SKM-1 (cell line): ENCODE measurements around the gene SART1.
"Not testable (repeated sequence)": the region's sequence is repeated elsewhere in the genome, so short reads cannot be mapped to it uniquely, and the experiment has no call there.

Experiments
- DNase-seq: peaks from one replicate; lab custom pipeline; 2025; ENCODE audit not compliant: unreplicated experiment; lab: John Stamatoyannopoulos, UW

The SART1 gene

DNA sequence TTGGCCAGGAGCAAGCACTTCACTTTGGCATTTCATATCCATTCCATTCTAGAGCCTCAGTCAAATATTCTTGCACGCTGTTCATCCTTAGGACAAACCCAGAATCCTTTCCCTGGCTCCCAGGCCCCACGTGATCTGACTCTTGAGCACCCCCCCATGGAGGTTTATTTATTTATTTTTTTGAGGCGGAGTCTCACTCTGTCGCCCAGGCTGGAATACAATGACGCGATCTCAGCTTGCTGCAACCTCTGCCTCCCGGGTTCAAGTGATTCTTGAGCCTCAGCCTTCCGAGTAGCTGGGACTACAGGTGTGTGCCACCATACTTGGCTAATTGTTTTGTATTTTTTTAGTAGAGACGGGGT is 29.0 kb upstream of the SART1 start:
- no peak for DNase-seq

DNA sequence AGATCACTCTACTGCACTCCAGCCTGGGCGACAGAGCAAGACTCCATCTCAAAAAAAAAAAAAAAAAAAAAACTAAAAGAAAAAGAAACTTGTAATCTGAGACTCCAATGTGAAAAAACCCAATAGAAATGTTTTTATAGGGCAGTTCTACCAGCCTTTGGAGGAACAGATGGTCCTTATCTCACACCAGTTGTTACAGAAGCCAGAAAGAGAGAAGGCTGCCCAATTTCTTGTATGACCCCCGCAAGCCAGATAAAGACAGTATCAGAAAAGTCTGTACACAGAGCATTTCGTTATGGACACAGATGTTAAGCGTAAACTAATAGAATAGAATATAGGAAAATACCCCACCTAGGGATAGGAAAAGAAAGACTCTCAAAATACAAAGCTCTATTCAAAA is 27.5 kb upstream of the SART1 start:
- no peak for DNase-seq

DNA sequence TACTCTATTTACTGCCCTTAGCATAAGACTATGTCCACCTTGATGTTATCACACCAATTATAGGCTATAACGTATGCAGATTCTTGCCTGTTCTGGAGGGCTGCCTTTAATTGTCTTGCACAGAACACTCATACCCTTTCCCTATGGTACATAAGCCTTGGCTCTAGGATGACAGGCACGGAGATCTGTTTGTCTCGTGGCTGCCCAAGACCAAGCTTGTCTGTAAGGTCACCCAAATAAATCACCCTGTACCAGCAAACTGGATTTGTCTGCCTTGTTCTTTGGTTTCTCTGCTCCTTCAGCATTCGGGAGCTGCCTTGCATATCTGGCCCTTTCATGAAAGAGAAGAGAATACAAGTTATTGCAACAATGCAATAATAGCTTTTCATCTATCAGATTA is 23.8 kb upstream of the SART1 start:
- DNase-seq: no peak

DNA sequence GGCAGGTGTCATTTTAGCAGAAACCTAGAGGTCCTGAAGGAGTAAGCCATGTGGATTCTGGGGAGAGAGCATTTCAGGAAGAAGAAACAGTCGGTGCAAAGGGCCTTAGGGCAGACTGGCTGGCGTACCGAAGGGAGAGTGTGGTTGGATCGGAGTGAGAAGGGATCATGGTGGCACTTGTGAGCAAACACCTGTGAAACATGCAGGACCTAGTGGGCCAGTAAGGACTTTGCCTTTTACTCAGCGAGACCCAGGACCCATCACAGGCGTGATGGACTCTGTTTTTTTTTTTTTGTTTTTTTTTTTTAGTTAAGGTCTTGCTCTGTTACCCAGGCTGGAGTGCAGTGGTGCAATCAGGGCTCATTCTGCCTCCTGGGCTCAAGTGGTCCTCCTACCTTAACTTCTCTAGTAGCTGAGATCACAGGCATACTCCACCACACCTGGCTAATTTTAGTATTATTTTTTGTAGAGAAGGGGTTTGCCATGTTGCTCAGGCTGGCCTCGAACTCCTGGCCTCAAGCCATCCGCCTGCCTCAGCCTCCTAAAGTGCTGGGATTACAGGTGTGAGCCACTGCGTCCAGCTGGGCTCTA is 19.7 kb upstream of the SART1 start:
- DNase-seq: no peak

DNA sequence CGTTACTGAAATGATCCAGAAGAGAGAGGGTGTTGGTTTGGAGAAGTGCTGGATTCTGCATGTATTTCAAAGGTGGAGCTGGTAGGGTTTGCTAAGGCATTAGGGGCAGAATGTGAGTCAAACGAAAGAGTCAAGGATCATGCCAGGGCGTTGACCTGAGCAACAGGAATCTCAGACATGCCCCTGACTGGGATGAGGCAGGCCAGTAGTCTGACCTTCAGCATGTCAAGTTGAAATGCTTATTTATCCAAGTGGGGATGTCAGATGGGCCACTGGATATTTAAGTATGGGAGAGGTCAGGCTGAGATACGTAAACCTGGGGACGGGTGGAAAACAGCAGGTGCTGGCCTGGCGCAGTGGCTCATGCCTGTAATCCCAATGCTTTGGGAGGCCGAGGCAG is 19.0 kb upstream of the SART1 start:
- DNase-seq: no peak

DNA sequence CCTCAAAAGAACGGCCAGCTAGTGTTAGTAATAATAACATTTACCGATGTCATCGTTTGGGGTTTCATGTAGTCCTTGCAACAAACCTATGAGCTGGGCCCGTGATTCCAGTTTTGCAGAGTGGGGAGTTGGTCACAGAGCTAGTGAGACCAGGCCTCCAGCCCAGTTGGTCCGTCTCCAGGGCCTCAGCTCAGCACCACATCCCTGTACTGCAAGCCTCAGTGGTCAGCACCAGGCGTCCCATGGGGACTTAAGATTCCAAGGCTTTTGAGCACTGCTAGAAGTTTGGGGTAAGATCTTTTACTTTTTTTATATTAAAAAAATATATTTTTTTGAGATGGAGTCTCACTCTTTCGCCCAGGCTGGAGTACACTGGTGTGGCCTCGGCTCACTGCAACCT is 17.3 kb upstream of the SART1 start:
- no peak for DNase-seq

DNA sequence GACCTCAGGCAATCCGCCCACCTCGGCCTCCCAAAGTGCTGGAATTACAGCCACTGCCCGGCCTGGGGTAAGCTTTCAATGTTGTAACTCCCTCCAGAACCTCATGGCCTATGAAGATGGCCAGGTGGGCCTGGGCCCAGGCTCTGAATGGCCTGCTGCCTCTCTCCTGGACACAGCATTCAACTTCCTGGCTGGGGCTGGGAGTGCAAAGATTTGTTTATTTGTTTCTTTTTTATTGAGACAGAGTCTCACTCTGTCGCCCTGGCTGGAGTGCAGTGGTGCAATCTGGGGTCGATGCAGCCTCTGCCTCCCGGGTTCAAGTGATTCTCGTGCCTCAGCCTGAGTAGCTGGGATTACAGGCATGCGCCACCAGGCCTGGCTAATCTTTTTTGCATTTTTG is 16.8 kb upstream of the SART1 start:
- no peak for DNase-seq

DNA sequence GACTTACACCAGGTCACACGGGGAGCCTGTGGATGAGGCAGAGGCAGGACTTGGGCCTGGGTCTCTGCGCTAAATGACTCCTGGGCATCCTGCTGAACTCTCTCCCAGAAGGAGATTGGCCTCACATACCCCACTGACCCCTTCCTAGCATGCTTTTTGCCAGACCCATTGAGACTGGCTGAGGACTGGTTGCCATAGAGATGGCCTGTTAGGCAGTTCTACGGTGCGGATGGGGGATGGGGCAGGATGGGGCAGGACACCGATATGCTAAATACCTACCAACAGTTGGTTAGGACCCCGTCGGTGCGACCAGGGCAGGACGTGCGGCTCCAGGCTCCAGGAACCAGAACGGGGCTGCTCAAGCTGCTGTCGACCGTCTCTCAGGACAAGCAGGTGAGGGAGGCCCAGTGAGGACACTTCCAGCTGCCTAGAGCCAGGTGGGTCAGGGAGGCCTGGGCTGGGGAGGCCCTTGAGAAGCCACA is 16.1 kb upstream of the SART1 start, which contains the start of gene TSGA10IP:
Gene TSGA10IP, plus strand, starts transcription at position 51 of the 482 bp plus-strand sequence. Its CDS starts 196 bp downstream, at position 247.
- DNase-seq: no peak

DNA sequence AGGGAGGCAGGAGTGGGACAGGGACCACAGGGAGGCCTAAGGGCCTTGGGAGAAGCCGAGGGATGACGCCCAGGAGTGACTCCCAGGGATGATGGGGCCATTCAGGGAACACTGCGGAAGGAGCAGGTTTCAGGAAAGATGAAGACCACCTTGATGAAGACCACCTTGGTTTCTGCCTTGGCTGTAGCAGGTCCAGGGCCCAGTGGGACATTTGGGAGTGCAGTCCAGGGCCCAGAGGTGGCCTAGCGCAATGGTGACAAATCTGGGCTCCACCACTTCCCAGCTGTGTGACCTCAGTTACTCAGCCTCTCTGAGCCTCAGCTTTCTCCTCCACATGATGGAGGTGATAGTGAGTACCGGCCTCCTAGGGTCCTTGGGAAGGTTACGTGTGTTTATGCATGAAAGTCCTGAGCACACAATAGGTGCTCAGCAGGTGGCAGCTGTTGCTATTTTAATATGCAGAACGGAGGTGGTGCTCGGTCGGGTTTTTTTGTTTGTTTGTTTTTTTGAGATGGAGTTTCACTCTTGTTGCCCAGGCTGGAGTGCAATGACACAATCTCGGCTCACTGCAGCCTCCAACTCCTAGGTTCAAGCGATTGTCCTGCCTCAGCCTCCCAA is 15.5 kb upstream of the SART1 start:
- DNase-seq: no peak

DNA sequence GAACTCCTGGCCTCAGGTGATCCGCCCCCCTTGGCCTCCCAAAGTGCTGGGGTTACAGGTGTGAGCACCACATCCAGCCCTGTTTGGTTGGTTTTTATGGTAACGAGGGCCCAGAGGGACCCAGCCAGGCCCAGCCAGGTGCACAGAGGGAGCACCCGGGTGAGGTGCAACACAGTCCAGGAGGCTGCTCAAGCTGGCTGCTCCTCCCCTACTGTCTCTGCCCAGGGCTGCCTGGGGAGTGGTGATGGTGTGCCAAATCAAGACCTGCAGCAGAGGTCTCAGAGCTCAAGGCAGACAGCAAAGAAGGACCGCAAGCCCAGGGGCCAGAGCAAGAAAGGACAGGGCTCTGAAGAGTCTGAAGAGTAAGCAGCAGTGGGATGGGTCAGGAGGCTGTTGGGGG is 14.9 kb upstream of the SART1 start:
- no peak for DNase-seq

DNA sequence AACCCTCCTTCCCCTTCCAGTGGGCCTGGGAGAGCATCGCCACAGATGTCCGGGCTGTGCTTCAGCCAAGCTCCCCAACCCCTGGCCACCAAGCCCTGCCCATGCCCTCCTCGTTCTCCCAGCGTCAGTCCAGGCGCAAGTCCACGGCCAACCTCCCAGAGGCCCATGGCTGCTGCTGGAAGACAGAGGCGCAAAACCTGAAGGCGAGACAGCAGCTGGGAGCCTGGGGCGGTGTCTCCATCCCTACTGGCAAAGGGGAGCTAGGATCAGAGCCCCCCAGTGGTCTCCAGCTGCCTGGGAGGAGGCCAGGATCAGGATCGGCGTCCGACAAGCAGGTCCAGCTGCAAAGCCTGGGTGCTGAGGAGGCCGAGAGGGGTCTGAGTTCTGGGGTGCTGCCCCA is 14.4 kb upstream of the SART1 start:
- DNase-seq: no peak

DNA sequence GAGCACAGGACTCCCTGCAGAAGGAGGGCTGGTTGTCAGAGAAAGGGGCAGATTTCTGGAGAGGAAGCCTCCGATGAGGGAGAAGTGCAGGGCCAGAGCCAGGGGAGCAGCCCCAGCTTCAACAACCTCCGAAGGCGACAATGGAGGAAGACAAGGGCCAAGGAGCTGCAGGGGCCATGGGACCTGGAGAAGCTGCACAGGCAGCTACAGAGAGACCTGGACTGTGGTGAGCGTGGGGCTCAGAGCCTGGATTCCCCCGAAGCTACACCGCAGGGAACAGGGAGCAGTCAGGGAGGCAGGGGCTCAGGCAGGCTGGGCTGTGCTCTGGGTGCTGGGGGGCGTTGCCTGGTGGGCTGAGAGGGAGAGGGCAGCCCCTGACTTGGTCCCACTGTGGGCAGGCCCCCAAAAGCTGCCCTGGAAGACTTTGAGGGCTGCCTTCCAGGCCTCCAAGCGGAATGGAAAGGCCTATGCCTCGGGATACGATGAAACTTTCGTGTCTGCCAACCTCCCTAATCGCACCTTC is 13.9 kb upstream of the SART1 start:
- DNase-seq: no peak

DNA sequence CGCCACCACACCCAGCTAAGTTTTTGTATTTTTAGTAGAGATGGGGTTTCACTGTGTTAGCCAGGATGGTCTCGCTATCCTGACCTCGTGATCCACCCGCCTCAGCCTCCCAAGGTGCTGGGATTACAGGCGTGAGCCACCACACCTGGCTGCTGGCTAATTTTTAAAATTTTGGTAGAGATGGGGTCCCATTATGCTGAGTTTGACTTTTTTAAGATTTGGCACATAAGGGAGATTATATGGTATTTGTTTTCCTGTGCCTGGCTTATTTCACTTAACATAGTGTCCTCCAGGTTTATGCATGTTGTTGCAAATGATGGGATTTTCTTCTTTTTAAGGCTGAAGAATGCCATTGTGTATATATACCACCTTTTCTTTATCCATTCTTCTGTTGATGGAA is 10.8 kb upstream of the SART1 start:
- DNase-seq: not testable (repeated sequence)

DNA sequence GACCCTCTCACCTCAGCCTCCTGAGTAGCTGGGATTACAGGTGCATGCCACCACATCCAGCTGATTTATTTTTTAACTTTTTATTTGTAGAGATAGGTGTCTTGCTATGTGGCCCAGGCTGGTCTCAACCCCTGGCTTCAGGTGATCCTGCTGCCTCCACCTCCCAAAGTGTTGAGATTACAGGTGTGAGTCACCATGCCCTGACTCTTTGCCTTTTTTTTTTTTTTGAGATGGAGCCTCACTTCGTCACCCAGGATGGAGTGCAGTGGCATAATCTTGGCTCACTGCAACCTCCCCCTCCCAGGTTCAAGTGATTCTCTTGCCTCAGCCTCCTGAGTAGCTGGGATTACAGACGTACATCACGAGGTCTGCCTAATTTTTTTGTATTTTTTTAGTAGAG is 9.9 kb upstream of the SART1 start:
- DNase-seq: not testable (repeated sequence)

DNA sequence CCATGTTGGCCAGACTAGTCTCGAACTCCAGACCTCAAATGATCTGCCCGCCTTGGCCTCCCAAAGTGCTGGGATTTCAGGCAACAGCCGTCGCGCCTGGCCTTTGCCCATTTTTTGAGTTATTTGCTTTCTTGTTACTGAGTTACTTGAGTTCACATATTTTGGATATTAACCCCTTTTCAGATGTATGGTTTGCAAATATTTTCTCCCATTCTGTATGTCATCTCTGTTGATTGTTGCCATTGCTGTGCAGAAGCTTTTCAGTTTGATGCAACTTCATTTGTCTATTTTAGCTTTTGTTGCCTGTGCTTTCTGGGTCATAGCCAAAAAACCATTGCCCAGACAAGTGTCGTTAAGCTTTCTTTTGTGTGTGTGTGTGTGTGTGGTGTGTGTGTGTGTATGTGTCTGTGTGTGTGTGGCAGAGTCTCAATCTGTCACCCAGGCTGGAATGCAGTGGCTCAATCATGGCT is 9.4 kb upstream of the SART1 start:
- DNase-seq: no peak

DNA sequence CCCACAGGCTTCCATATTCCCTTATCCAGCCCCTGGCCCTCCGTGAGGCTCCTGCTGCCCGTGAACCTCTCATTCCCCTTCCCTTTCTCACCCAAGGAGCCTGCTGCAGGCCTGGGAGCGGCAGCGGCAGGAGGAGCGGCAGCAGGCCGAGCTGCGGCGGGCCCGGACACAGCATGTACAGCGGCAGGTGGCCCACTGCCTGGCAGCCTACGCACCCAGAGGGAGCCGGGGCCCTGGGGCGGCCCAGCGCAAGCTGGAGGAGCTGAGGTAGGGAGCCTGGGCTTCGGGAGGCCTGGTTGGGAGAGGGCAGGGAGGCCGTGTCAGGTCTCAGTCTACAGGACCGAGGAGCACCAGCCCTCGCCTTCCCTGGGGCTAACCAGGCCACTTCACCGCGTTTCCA is 8.1 kb upstream of the SART1 start:
- no peak for DNase-seq

DNA sequence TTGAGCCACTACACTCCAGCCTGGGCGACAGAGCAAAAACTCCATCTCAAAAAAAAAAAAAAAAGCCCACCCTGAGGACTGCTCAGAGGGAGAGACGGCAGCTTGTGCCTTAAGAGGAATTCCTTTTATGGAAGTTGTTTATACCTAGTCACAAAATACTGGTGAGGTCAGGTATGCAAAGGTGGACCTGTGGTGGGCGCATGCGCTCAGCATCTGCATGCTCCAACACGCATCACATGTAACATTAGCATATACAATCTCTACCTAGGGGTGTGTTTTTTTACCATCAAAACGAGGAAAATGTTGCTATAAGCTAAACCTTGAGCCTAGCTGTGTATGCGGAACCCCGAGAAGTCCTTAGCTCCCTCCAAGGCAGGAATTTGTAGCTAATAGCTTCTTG is 6.8 kb upstream of the SART1 start:
- DNase-seq: no peak

DNA sequence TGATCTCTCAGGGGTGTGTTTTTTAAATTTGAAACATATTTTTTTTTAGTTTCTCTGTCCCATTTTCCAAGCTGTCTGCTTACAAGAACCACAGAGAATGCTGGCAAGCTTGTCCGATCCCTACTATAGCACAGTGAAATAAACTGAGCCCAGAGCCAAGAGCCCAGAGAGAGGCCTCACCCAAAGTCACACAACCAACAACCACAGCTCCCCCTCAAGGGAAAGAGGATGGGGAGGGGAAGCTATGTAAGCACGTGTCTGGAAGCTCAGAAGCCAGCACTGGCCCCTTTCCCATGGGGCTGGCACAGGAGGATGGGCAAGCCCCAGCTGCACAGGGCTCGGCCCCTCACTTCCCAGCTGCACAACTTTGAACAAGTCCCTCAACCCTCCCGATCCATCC is 3.2 kb upstream of the SART1 start:
- DNase-seq: no peak

DNA sequence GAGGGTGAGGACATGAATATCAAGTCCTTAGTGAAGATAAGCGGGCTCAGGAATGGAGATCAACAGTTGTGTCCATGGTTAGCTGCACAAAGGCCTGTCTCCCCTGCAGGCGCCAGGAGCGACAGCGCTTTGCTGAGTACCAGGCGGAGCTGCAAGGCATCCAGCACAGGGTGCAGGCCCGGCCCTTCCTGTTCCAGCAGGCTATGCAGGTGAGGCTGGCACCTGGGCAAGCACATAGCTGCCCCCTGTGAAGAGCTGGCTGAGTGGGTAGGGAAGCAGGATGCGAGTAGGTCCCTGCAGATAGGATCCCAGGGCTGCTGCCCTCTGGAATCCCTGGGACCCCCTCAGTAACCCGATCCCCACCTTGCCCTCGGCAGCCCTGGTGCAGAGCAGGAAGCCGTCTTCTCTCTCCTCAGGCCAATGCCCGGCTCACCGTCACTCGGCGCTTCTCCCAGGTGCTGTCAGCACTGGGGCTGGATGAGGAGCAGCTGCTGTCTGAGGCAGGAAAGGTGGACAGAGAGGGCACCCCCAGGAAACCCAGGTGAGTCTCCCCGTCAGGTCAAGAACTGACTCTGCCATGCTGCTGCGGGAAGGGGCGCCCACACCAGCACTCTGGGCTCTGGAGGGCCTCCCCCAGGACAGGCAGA is 2.6 kb upstream of the SART1 start:
- DNase-seq: no peak

DNA sequence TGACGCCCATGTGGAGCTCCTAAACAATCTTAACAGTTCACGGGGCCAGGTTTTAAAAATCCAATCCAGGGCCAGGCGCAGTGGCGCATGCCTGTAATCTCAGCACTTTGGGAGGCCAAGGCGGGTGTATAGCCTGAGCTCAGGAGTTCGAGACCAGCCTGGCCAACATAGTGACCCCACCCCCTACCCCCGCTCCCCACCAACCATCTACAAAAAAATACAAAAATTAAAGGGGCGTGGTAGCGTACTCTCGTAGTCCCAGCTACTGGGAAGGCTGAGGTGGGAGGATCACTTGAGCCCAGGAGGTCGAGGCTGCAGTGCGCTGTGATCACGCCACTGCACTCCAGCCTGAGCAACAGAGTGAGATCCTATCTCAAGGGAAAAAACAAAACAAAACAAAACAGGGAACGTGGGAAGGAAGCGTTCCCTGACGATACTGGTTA is 689 bp upstream of the SART1 start:
- no peak for DNase-seq

DNA sequence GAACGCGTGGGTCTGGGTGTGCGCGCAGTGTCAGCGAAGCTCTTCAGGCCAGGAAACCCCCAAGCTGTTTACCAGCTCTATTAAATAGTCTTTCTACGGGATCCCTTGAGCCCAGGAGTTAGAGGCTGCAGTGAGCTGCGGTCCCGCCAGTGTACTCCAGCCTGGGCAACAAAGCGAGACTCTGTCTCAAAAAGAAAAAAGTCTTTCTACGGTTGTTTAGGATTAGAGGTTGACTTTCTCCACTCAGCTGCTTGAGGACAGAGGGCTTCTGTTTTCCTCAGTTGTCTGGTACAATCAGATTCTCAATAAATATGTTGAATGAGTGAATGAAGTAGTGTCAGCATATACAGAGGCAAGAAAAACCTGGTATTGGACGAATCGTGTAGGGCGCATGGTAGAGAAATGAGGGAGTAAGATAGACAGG is 619 bp downstream of the SART1 start:
- DNase-seq: no peak

DNA sequence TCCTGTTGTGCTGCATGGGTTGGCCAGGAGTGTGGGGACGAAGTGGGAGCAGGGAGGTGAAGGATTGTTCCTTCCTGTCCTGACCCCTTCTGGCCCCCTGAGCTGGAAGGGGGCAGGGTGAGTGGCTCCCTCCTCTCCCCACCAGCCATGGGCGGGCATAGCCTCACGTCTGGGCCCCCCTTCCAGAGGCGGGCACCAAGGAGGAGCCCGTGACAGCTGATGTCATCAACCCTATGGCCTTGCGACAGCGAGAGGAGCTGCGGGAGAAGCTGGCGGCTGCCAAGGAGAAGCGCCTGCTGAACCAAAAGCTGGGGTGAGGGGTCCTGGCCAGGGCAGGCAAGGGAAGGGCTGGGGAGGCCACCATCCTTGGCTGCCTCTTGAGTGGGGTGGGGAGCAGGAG is 3.4 kb downstream of the SART1 start:
- no peak for DNase-seq
